Effector memory CD8-positive, alpha-beta T cell (primary cell): ENCODE results near the gene CREB3L2.
A peak's percentile ranks its signal among the peaks of the same experiment; 100 is the strongest.

Experiments used
- ATAC-seq: fragments of 150-1000 bp; cut with Tn5 transposase; replicated peaks from 2 replicates; pipeline ENCODE4 v1.10.0; 2021; ENCODE audit warnings: mild to moderate bottlenecking, moderate library complexity
- DNase-seq, 3 experiments: peaks; one replicate each; pipeline ENCODE4 v3.0.0; 2021
- H3K27ac Mint-ChIP-seq, 2 donors: one replicate each; pipeline ENCODE4 v1.8.0; 2022; ENCODE audit warnings: mild to moderate bottlenecking in 2 of 2, mixed read lengths in 2 of 2, moderate library complexity in 2 of 2
- H3K27me3 Mint-ChIP-seq, 2 donors: one replicate each; pipeline ENCODE4 v1.8.0; 2022; ENCODE audit warnings: mixed read lengths in 2 of 2
- H3K36me3 Mint-ChIP-seq: one replicate; pipeline ENCODE4 v1.8.0; 2022; ENCODE audit warnings: mild to moderate bottlenecking, moderate library complexity, mixed read lengths; ENCODE audit not compliant: insufficient read depth
- H3K4me1 Mint-ChIP-seq, 2 donors: one replicate each; pipeline ENCODE4 v1.8.0; 2022; ENCODE audit warnings: low read depth in 2 of 2, mixed read lengths in 2 of 2
- H3K4me3 Mint-ChIP-seq, 2 donors: one replicate each; pipeline ENCODE4 v1.8.0; 2022; ENCODE audit warnings: mild to moderate bottlenecking in 2 of 2, mixed read lengths in 2 of 2, moderate library complexity in 2 of 2
- H3K9me3 Mint-ChIP-seq, 2 donors: one replicate each; pipeline ENCODE4 v1.8.0; 2022; ENCODE audit warnings: mixed read lengths in 2 of 2

CREB3L2 gene

DNA sequence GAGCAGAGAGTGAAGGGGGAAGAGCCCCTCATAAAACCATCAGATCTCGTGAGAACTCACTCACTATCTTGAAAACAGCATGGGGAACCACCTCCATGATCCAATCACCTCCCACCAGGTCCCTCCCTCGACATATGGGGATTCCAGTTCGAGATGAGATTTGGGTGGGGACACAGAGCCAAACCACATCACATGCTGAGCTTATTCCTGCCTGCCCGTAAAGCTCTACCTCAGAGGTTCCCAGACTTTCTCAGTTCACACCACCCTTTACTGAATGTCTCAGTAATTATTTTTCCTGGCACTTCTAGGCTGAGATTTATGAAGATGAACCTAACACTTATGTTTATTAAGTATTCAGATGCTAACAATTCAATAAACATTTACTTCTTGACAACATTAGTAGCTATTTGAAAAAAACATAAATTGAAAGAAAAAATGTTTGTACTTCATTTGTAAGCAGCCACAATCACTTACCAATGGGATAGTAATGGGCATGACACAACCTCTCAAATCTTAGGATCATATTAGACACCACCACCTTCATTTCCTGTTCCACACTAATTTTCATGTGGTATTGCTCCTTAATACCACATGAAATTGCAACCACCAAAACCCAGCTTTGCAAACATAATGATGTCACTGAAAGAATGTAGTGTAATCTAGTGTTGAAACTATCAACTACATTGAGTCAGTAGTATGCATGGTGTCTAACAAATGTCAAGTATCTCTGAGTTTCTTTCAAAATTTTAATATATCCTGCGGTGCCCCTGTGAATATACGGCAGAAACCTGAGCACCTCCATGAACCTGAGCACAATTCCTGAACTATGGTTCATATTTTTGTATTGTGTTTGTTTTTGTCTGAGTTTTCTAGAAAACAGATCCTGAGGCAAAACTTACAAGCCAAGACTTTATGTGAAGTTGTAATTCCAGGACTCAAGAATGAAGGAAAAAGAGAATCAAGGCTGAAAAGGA, 150.6 kb downstream of the CREB3L2 start:
- Mint-ChIP-seq H3K4me1 (no peaks in the 10 kb centered on the region), H3K36me3 (no peaks in the 10 kb centered on the region), H3K9me3 (no peaks in the 10 kb centered on the region), H3K4me3 (no peak overlapping the region), H3K27ac (no peak overlapping the region), H3K27me3 (peaks cover 15 to 16% of the 10 kb centered on the region in 2 donors)
- ATAC-seq (no peak), DNase-seq (no peak)

DNA sequence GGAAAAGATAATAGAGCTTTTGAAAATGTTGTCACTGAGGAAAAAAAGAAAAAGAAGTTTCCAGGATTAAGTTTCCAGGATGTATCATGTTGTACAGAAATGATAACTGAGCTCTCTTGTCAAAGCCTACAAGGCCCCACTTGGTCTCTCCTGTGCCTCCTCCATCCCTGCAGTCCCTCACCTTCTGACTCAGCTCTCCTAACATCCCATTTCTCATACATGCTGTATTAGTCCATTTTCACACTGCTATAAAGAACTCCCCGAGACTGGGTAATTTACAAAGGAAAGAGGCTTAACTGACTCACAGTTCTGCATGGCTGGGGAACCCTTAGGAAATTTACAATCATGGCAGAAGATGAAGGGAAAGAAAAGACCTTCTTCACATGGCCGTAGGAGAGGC, 151.3 kb downstream of the CREB3L2 start:
- H3K27me3 Mint-ChIP-seq = peaks cover 22 to 23% of the 10 kb centered on the region in 2 donors

DNA sequence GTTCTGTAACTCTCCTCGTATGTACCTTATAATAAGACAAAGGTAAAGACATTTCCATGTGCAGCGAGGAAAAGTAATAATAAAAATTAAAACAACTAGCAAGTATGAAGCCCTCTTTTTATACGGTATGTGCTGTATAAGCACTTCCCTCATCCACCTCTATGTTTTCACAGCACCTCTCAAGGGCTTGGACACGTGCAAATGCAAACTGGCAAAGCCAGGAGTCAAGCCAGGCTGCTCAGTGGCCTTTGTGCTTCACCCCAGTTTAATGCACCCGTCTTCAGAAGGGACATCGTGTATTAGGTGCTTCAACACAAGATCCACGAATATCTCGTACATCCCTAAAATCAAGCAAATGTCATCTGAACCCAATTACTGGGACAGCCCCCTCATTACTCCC, 153.8 kb downstream of the CREB3L2 start:
- no peaks in the 10 kb centered on the region for H3K36me3 Mint-ChIP-seq
- ATAC-seq (no peak), DNase-seq (no peak)
- peaks cover 0 to 2% of the 10 kb centered on the region in 2 donors for H3K4me1 Mint-ChIP-seq
- H3K27ac Mint-ChIP-seq = no peak overlapping the region
- H3K4me3 Mint-ChIP-seq = no peak overlapping the region
- no peaks in the 10 kb centered on the region for H3K9me3 Mint-ChIP-seq
- H3K27me3 Mint-ChIP-seq = peaks cover 47 to 48% of the 10 kb centered on the region in 2 donors

More for the DNA sequence above, 151.3 kb downstream of the CREB3L2 start:
- peaks cover 0 to 2% of the 10 kb centered on the region in 2 donors for H3K4me1 Mint-ChIP-seq
- no peaks in the 10 kb centered on the region for H3K36me3 Mint-ChIP-seq
- no peak for DNase-seq
- no peak overlapping the region for H3K4me3 Mint-ChIP-seq
- no peak for ATAC-seq
- H3K9me3 Mint-ChIP-seq = no peaks in the 10 kb centered on the region
- H3K27ac Mint-ChIP-seq = no peak overlapping the region

DNA sequence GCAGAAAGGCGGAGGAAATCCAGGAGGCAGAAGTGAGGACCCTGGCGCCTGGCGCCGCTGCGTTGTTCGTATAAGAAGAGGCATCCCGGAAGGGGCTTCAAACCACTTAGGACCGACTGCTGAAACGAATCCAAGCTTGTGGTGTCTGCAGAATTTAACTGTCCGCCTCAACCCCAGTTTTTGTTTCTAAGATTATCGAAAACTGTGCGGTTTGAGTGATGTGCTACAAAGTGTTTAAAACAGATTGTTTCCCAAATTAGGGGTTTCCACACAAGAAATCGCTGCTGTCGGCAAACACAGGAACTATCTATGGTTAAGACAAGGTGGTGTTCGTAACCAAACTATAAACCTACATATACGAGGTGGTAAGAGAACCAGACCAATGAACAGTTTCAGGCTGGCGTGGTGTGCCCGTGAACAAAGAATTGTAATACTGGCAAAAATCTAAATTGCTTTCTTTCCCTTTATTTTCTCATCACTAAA, 154.3 kb downstream of the CREB3L2 start:
- no peaks in the 10 kb centered on the region for H3K36me3 Mint-ChIP-seq
- ATAC-seq = peak; percentile 14
- no peaks in the 10 kb centered on the region for H3K9me3 Mint-ChIP-seq
- no peak overlapping the region for H3K27ac Mint-ChIP-seq
- peaks cover 51 to 52% of the 10 kb centered on the region in 2 donors for H3K27me3 Mint-ChIP-seq
- no peak for DNase-seq
- H3K4me3 Mint-ChIP-seq = peak overlapping the region in 1 of 2 donors; percentile 39
- H3K4me1 Mint-ChIP-seq = peaks cover 0 to 2% of the 10 kb centered on the region in 2 donors

- no peaks in the 10 kb centered on the region for H3K36me3 Mint-ChIP-seq
- peaks cover 57 to 58% of the 10 kb centered on the region in 2 donors for H3K27me3 Mint-ChIP-seq
- H3K27ac Mint-ChIP-seq = no peak within 1 kb of the TSS
- peak; percentile 39 for ATAC-seq
- no peaks in the 10 kb centered on the region for H3K9me3 Mint-ChIP-seq
- peak within 1 kb of the TSS; percentile 45 to 63 for H3K4me3 Mint-ChIP-seq
- DNase-seq = no peak
- H3K4me1 Mint-ChIP-seq = peaks cover 0 to 2% of the 10 kb centered on the region in 2 donors
These were observed 154.9 kb downstream of the CREB3L2 start, which contains the start of gene DGKI for GRCh38 chr7:137846827-137847567. TSS of gene DGKI (minus strand) at chr7:137846974.

GRCh38 chr7:137846549-137846826, 155.4 kb downstream of the CREB3L2 start:
- Mint-ChIP-seq H3K36me3 (no peaks in the 10 kb centered on the region), H3K4me1 (peaks cover 0 to 2% of the 10 kb centered on the region in 2 donors), H3K27me3 (peaks cover 62 to 63% of the 10 kb centered on the region in 2 donors), H3K27ac (no peak overlapping the region), H3K9me3 (no peaks in the 10 kb centered on the region), H3K4me3 (no peak overlapping the region)
- DNase-seq (no peak), ATAC-seq (peak; percentile 59)

- ATAC-seq (no peak), DNase-seq (no peak)
- Mint-ChIP-seq H3K4me1 (peaks cover 0 to 2% of the 10 kb centered on the region in 2 donors), H3K4me3 (no peak overlapping the region), H3K27ac (no peak overlapping the region), H3K36me3 (no peaks in the 10 kb centered on the region), H3K27me3 (peaks cover 71 to 75% of the 10 kb centered on the region in 2 donors), H3K9me3 (no peaks in the 10 kb centered on the region)
These were observed 157.0 kb downstream of the CREB3L2 start for GRCh38 chr7:137844677-137845425.

DNA sequence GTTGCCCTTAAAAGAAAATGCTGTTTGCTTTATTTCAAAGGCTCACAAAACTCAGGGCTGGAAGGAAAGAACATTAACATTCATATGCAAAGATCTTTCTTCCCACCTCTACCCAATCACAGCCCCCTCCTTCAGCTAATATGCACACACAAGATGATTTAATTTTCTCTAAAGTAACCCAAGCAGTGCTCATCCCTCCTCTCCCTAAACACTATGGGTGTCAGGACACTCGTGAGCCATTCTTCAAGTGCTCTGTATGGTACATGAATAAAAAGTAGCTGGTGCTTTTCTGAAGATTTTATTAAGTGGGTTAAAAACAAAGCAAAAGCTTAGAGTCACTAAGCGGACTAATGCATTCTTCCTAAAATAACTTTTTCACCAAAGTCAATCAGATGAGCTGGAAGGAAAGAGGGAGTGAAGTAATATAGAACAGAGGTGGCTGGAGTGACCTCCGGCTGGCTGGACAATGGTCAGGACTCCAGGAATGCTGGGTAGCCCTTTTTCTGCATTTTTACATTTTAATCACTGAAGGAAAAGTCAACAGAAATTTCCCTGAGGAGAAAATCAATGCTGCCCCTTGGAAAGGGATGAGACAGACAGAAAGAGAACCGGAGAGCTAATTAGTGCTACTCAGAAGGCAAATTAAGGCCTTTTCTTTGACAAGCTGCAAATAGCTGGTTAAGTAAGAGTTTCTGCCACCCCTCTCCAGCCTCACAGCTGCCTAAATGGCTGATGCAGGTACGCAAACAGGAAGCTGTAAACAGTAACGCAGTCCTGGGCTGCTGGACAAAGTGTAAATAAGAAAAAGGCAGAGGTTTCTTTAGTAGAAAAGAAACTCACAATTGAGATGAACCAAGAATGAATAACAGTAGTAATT, 161.7 kb downstream of the CREB3L2 start:
- Mint-ChIP-seq H3K4me1 (no peaks in the 10 kb centered on the region), H3K27me3 (peaks cover 73 to 86% of the 10 kb centered on the region in 2 donors), H3K4me3 (no peak overlapping the region), H3K27ac (no peak overlapping the region), H3K9me3 (no peaks in the 10 kb centered on the region), H3K36me3 (no peaks in the 10 kb centered on the region)
- DNase-seq (no peak), ATAC-seq (no peak)

- Mint-ChIP-seq H3K4me1 (no peaks in the 10 kb centered on the region), H3K36me3 (no peaks in the 10 kb centered on the region), H3K9me3 (no peaks in the 10 kb centered on the region), H3K27me3 (peaks cover 66 to 81% of the 10 kb centered on the region in 2 donors), H3K4me3 (no peak overlapping the region), H3K27ac (no peak overlapping the region)
- DNase-seq = no peak
- ATAC-seq = no peak
These were observed 163.1 kb downstream of the CREB3L2 start for GRCh38 chr7:137838706-137839315.

- H3K27me3 Mint-ChIP-seq = peaks cover 45 to 59% of the 10 kb centered on the region in 2 donors
- no peaks in the 10 kb centered on the region for H3K36me3 Mint-ChIP-seq
- H3K9me3 Mint-ChIP-seq = no peaks in the 10 kb centered on the region
- ATAC-seq (no peak), DNase-seq (no peak)
- H3K27ac Mint-ChIP-seq = no peak overlapping the region
- H3K4me3 Mint-ChIP-seq = no peak overlapping the region
- no peaks in the 10 kb centered on the region for H3K4me1 Mint-ChIP-seq
These were observed 165.3 kb downstream of the CREB3L2 start for GRCh38 chr7:137836541-137836940.

GRCh38 chr7:137836113-137836509, 165.8 kb downstream of the CREB3L2 start:
- no peak for ATAC-seq
- Mint-ChIP-seq H3K4me1 (no peaks in the 10 kb centered on the region), H3K4me3 (no peak overlapping the region), H3K36me3 (no peaks in the 10 kb centered on the region), H3K9me3 (no peaks in the 10 kb centered on the region), H3K27ac (no peak overlapping the region), H3K27me3 (peaks cover 40 to 55% of the 10 kb centered on the region in 2 donors)
- DNase-seq = no peak

DNA sequence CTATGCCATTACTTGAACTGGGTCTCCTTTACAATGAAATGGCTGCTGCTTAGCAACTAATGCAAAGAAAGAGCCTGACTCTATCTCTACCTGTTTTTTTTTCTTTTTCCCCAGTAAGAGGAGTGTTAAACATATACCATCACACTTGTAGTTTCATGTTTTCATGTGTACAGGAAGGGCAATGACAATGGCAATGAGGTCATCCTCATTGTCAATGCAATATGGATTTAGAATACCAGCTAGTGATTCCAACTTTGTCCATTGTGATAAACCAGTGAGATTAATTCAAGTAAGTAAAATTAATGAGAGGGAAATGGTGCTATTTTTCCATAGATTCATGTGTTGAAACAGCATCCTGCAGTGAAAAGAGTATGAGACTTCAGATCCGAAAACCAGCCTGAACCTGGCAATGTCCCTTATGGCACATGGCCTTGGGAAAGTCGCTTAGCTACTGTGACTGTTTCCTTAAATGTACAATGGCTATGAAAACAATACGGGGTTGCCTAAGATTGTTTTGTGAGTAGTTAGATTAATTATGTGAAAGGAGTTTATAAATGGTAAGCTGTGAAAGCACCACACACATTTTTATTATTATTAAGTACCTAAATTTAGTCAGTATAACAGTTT, 166.3 kb downstream of the CREB3L2 start:
- Mint-ChIP-seq H3K36me3 (no peaks in the 10 kb centered on the region), H3K27ac (no peak overlapping the region), H3K4me1 (no peaks in the 10 kb centered on the region), H3K27me3 (peaks cover 40 to 54% of the 10 kb centered on the region in 2 donors), H3K9me3 (no peaks in the 10 kb centered on the region), H3K4me3 (no peak overlapping the region)
- no peak for DNase-seq
- no peak for ATAC-seq
